NCI-H2029 (cell line): ENCODE results near the gene SIX4.

Experiments used
- DNase-seq: peaks from one replicate; lab custom pipeline; 2025; lab: John Stamatoyannopoulos, UW

The SIX4 gene

DNA sequence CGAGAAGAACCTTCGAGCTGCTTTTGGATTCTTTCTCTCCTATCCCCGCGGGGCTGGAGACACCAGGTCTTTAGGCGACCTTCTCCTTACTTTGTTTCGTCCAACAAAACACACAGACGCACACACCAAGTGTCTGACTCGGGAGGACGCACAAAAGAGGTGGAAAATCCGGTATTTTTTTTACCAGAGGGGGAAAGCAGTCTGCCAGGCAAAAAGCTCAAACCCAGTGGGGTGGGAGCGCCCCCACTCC is 2.1 kb downstream of the SIX4 start:
- DNase-seq, result peak; percentile 75

DNA sequence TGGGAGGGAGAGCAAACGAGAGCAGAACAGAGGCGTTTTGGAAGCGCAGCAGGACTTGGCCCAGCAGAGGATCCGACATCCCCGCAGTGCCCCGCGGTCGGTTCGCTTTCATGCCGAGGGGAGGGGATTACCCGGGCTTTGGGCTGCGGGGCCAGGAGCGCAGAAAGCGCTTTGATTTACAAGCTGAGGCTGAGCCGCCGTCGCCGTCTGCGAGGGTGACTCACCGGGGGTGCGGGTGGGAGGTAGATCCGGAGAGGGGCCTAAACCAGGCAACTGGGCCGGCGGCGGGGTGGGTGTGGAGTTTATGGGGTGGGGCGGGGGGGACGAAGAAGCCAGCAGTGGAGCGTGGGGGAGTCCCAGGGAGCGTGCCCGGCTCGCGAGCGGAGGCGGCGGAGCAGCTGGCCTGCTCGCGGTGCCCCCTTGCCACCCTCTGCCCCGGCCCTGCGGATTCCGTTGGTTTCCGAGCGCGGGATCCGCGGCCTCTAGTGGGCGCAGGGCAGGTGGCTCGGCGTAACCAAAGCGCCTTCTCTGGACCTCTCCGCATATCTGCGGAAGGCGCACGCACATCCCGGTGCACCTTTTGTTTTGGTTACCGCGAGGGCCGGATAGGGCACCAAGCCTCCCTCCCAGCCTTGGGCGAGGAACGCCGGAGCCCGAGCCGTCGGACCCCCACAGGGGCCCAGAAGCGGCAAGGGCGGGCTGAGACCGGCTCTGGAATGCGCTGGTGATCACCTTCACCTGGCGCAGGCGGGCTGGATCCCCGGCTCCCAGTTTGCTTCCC is 2.6 kb downstream of the SIX4 start:
- DNase-seq, result peak; percentile 77

DNA sequence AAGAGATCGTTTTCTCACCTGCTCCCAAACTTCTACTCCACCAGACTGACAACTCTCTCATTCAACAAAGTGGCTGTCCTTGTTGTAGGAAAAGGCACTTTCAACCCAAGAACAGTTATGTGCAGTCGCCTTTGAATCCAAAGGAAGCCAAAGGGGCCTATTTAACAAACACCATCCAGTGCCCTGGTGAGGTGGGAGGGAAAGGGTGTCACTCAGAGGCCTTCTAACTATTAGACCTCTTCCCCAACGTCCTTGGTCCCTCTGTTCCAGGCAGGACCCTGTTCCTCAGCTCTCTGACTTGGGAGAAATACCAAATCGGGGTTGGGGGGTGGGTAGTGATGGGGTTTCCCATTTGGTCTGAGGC is 3.2 kb downstream of the SIX4 start:
- no peak for DNase-seq

DNA sequence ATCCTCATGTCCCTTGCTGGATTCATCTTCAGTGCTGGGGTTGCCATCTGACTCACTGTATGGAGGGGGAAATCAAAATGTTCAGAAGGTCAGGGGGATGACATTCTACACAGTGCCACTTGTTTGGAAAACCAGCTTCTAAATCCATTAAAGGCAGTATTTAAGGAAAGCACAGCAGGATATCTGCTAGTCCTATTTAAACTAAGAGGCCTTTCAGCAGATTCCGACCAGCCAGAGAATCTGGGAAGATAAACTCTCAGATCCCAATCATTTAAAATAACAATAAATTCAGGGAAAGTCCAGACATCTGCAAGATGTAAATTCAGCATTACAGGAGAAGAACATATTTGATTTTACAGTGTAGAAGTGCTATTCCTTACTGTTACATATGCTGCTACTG is 3.8 kb downstream of the SIX4 start:
- DNase-seq, result no peak

DNA sequence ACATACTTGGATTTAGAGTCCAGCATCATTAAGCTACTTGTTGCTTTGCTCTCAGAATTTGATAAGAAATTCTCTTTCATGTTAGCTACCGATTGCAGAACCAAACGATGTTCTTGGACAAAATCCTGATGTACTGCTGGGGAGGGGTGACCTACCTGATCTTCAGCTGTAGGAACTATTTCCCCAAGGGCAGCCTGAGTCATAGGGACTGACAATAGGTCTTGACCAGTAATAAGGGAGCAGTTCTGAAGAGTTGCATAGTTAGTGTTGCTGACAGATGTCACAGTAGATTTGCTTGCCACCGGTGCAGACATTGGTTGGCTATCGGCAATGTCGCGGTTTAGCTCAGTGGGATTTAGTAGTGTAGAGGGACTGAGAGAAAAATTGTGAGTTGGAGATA is 10.6 kb downstream of the SIX4 start:
- DNase-seq, result no peak

DNA sequence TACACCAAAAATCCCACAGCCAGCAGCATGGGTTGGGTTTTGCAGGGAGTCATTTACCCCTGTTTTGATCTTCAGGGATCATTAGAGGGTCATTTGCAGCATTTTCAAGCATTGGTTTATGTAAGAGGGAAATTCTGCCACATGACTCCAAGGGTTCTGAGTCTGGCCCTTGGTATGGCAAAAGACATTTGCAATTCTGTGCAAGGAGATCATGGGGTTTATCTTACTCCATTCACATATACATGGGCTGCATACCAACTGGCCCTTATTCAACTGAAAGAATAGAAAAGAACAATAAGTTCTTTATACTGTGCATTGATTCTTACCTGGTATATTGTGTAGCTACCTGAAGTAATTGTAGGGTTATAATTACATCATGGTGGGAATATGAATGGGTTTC is 13.7 kb downstream of the SIX4 start:
- no peak for DNase-seq

DNA sequence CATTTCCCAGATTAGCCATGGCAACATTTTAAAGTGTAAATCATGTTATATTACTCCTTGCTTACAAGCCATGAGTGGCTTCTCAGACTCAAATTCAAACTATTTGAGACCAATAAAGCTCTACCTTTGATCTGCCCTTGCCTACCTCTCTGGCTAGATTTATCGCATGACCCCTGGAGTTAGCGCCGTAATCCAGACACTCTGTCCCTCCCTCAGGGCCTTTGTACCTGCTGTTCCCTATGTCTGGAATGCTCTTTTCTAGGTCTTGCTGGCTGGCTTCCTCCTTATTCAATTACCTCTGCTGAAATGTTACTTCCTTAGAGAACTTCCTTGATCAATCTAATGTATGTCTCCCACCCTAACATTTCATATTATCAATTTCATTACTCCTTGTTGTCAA is 16.3 kb downstream of the SIX4 start:
- DNase-seq, result no peak

DNA sequence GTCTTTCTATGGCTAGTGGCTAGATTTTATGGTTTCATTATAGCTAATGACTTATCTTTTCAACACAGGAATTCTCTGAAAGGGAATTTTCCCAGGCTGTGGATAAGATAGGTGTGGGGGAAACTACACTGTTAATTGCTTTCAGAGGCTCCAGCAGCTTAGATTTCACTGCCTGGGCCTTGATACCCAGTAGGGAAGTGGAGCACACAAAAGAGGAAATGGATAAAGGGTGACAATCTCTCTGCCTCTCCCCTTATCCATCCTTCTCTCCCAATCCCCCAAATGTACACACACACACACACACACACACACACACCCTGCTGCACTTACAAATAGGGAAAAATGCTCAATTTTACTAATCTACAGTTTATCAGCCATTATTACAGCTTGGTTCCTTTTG is 19.1 kb downstream of the SIX4 start:
- DNase-seq, result no peak

DNA sequence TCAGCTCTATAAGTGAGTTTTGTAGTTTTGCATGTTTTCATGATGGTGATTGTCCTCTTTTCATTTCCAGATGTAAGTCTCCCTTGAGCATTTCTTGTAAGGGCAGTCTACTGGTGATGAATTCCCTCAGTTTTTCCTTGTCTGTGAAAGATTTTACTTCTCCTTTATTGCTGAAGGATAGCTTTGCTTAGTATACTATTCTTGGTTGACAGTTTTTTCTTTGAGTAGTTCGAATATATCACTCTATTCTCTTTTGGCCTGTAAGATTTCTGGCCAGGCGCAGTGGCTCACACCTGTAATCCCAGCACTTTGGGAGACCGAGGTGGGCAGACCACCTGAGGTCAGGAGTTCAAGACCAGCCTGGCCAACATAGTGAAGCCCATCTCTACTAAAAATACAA is 23.6 kb downstream of the SIX4 start:
- DNase-seq, result no peak

DNA sequence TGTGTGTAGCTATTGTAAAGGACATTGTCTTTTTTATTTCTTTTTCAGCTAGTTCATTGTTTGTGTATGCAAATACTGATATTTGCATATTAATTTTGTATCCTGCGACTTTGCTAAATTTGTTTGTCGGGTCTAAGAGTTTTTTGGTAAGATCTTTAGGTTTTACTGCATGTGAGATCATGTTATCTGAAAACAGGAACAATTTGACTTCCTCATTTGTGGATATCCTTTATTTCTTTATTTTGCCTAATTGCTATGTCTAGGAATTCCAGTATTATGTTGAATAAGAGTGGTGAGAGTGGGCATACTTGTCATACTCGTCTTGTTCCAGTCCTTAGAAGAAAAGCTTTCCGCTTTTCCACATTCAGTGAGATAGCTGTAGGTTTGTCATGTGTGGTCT is 28.8 kb downstream of the SIX4 start:
- DNase-seq, result no peak

DNA sequence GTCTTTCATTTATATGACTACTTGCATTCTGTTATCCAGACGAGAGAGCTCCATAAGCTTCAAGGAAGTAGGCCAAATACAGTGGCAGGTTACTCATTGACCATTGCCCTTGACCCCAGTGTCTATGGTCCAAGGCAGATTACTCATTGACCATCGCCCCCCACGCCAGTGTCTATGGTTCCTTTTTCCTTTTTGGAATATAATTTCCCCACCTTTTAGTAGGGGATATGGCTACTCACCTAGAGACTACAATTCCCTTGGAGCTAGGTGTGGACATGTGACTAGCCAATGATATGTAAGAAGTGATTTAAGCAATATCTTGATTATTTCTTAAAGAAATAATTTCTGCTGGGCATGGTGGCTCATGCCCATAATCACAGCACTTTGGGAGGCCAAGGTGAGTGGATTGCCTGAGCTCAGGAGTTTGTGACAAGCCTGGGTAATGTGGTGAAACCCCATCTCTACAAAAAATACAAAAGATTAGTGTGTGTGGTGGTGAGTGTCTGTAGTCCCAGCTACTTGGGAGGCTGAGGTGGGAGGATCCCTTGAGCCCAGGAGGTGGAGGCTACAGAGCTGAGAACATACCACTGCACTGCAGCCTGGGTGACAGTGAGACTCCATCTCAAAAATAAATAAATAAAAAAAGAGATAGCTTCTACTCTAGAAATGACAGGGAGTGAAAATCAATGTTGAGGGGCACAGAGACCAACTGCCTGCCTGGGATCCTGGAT is 32.6 kb downstream of the SIX4 start:
- no peak for DNase-seq

DNA sequence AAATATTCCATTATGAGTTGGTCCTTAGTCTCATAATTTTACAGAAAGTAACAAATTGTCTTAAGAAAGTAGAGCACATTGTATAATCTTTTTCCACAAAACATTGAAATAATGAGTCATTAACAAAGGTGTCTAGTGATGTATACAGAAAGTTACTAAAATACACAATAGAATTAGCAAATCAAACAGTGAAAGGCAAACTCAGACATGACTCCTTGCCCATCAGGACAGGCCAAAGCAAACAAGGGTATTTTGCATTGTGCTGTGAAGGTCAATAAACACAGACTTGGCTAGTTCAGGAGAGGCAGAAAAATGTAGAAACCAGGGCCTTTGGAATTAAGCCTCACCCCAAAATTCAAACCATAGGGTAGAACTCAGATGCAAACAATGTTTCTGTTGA is 37.3 kb downstream of the SIX4 start:
- peak; percentile 33 for DNase-seq

DNA sequence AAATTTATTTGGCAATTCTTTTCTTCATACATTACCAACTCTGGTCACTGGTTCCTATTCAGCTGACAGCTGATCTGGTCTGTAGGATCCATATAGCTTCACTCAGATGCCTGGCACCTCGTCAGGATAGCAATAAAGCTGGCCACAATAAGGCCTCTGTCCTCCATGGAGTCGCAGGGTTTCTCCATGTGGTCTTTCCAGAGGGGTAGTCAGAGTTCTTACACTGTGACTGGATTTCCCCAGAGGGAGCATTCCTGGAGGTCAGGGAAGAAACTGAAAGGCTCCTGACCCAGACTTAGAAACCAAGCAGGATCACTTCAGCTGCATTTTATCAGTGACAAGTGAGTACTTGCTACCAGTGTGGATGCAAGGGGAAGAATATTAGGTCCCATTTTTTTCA is 39.9 kb downstream of the SIX4 start:
- DNase-seq, result no peak

DNA sequence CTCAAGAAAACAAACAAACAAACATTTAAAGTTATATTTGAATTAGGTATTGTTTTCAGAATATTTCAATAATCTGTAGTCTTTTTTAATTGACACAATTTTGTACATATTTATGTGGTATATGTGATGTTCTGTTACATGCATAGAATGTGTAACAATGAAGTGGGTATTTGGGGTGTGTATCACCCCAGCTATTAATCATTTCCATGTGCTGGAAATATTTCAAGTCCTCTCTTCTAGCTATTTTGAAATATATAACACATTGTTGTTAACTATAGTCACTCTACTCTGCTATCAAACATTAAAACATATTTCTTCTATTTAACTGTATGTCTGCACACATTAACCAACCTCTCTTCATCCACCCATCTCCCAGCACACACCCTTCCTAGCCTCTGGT is 42.9 kb downstream of the SIX4 start:
- DNase-seq, result no peak

DNA sequence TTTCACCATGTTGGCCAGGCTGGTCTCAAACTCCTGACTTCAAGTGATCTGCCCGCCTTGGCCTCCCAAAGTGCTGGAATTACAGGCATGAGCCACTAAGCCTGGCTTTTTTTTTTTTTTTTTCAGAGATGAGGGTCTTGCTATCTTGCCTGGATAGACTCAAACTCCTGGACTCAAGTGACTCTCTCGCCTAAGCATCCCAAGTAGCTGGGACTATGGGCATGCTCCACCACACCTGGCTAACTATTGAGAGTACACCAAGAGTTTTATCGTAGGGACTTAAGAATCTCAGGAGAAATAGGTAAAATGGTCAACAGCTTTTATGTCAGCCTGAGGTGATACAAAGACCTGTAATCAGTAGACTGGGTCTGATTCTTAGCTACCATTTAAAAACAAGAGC is 43.6 kb downstream of the SIX4 start:
- DNase-seq, result no peak

DNA sequence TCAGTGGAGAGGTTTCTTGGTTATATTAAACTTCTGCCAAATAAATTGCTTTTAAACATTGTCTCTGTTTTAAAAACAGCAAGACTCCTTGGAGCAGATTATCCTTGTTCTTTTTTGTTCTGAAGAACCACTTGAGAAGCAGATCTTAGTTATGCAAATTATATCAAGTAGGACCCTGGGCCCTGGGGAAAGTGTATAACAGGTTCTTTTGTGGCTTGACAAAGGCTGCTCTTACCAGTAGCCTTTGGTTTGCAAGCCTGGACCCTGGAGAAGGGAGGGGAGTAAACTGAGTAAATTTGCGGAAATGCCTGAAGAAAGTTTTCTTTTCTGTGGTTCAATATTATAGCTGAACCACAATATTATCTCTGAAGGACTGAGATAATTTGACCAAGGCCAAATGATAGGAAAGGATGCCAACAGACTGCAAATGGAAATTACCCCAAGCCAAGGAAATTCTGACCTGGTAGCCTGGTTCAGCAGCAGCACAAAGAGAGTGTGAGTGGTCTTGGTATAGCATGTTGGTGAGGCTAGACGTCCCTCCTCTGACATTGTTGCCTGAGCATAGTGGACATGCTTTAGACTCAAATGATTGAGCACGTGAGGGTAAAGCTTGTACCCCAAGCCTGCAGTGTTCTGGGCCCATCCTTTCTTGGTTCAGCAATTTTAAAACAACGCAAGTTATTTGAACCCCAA is 44.4 kb downstream of the SIX4 start:
- no peak for DNase-seq

DNA sequence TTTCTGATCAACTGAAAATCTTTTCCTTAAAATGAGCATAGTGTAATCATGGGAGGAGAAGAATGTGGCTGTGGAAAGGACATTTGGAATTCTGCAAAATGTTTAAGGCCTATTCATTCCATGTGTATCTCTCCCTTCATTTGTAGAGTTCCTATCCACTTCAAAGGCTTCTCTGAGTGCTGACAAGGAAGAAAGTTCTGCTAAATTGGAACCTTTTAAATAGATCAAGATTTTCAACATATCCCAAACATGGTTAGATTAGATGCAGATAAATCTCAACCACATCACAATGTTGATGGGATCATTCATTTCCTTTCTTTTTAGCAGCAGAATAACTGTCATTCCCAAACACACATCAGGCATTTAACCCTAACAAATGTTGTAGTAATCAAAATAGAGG is 46.5 kb downstream of the SIX4 start:
- DNase-seq, result no peak

DNA sequence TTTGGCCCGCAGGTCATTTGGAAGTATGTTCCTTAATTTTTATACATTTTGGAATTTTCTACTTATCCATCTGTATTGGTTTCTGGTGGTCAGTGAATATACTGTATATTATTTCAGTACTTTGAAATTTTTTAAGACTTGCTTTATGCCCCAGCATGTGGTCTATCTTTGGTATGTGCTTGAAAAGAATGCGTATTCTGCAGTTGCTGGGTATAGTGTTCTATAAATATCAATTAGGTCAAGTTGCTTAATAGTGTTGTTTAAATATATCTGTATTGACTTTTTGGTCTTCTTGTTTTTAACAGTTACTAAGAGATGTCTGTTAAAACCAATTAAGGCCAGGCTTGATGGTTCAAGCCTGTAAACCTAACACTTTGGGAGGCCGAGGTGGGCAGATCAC is 53.2 kb downstream of the SIX4 start:
- DNase-seq, result no peak

DNA sequence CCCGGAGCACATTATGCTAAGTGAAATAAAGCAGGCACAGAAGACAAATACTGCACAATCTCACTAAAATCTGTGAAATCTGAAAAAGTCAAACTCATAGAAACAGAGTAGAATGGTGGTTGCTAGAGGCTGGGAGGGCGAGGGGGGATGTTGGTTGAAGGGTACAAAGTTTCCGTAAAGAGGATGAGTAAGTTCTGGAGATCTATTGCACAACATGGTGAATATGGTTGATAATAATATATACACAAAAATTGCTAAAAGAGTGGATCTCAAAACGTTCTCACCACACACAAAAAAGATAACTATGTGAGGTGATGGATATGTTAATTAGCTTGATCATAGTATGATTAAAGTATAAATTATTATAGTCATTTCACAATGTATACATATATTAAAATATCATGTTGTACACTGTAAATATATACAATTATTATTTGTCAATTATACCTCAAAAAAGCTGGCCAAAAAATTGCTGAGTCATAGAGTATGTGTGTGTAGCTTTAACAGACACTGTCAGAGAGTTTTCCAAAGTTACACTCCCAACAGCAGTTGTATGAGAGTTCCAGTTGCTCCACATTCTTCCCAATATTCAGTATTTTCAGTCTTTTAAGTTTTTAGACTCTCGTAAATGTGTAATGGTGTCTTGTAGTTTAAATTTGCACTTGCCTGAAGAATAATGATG is 55.6 kb downstream of the SIX4 start:
- no peak for DNase-seq

DNA sequence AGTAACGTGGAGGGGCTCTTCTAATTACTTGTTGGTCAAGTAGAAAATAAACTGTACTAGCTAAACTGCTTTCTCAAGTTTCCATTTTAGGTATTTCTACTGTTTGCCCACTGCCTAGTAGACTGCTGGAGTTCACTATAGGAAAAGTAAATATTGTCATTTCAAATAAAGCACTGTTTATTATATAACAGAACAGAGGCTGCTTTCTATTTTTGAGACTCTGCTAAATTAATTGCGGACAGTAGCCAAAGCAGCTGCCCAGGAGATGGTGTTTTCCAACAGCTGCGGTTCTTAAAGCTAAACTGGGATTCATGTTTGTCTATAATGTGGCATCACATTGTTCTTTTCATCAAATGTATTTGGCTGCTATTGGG is 59.0 kb downstream of the SIX4 start:
- DNase-seq, result peak; percentile 97

DNA sequence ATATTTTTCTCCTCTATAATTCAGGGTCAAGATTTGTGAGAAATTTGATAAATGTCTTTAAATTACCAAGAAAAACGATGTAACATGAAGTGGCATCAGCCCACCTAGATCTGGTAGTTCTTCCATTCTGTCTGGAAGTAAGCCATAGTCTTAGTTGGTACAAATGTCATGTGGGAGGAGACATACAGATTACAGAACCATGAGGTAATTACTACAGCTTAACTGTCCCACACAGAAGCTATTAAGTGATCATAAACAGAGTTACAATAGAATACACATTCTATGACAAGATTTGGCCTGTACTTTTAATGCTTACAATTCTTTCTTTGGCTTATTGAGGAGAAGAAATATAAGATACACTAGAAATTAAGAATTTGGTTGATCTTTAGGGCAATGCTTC is 61.2 kb downstream of the SIX4 start:
- DNase-seq, result no peak

DNA sequence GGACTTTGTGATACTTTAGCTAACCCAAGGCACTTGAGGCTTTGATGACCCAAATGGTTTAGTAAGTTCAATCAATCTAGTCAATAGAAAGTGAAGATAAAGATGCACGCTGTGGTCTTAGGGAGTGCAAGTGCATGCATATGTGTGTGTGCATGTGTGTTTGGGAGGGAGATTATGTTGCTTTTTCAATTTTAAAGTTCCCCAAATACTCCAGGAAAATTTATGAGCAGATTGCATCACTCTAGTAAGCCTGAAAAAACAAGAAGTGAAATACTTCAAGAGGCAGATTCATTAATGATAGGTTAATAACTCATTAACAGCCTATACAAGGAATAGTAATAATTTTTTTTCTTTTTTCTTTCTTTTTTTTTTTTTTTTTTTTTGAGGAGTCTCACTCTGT is 62.4 kb downstream of the SIX4 start:
- DNase-seq, result no peak
